ENCODE data around the gene PHKA2.

Gene PHKA2

GRCh38 chrX:18897611-18898010 lies 86.3 kb downstream of the PHKA2 start:
- TF ChIP-seq YY1 (IDR thresholded peaks at IDR 0.05; ENCODE audit: insufficient read depth, insufficient read length) (no peak), SUZ12 (IDR thresholded peaks at IDR 0.05; ENCODE audit: extremely low read depth, insufficient read depth, insufficient read length) (no peak), ZNF274 (IDR thresholded peaks at IDR 0.05; ENCODE audit: low read depth, low read length) (no peak)
- H3K27me3 ChIP-seq (ENCODE audit: insufficient read depth, insufficient read length) = no peaks in the 10 kb centered on the region

GRCh38 chrX:18896680-18897544 lies 87.0 kb downstream of the PHKA2 start:
- no peak overlapping the region for H3K9ac ChIP-seq (ENCODE audit: insufficient read length, low read depth)
- H3K4me1 ChIP-seq (ENCODE audit: insufficient read depth, insufficient read length) = peaks cover 4% of the 10 kb centered on the region
- no peak for DNase-seq (ENCODE audit: low read depth, low spot score)
- no peak overlapping the region for H3K4me3 ChIP-seq (ENCODE audit: insufficient read length, low read depth)
- no peaks in the 10 kb centered on the region for H3K27me3 ChIP-seq (ENCODE audit: insufficient read depth, insufficient read length)
- peaks cover 41% of the 10 kb centered on the region for H3K36me3 ChIP-seq (ENCODE audit: insufficient read depth, insufficient read length, low read length)
- no peaks in the 10 kb centered on the region for H3K9me3 ChIP-seq (ENCODE audit: insufficient read depth, low read length)
- TF ChIP-seq SUZ12 (IDR thresholded peaks at IDR 0.05; ENCODE audit: extremely low read depth, insufficient read depth, insufficient read length) (no peak), YY1 (IDR thresholded peaks at IDR 0.05; ENCODE audit: insufficient read depth, insufficient read length) (no peak), ZNF274 (IDR thresholded peaks at IDR 0.05; ENCODE audit: low read depth, low read length) (no peak)

More at GRCh38 chrX:18897611-18898010, 86.3 kb downstream of the PHKA2 start:
- peaks cover 4% of the 10 kb centered on the region for H3K4me1 ChIP-seq (ENCODE audit: insufficient read depth, insufficient read length)
- DNase-seq (ENCODE audit: low read depth, low spot score) = no peak
- no peaks in the 10 kb centered on the region for H3K9me3 ChIP-seq (ENCODE audit: insufficient read depth, low read length)
- no peak overlapping the region for H3K4me3 ChIP-seq (ENCODE audit: insufficient read length, low read depth)
- H3K9ac ChIP-seq (ENCODE audit: insufficient read length, low read depth) = no peak overlapping the region
- peaks cover 41% of the 10 kb centered on the region for H3K36me3 ChIP-seq (ENCODE audit: insufficient read depth, insufficient read length, low read length)

GRCh38 chrX:18895189-18895951 lies 88.5 kb downstream of the PHKA2 start:
- Histone ChIP-seq H3K36me3 (ENCODE audit: insufficient read depth, insufficient read length, low read length) (peaks cover 38% of the 10 kb centered on the region), H3K9ac (ENCODE audit: insufficient read length, low read depth) (no peak overlapping the region), H3K9me3 (ENCODE audit: insufficient read depth, low read length) (no peaks in the 10 kb centered on the region), H3K4me1 (ENCODE audit: insufficient read depth, insufficient read length) (peaks cover 4% of the 10 kb centered on the region), H3K4me3 (ENCODE audit: insufficient read length, low read depth) (no peak overlapping the region), H3K27me3 (ENCODE audit: insufficient read depth, insufficient read length) (no peaks in the 10 kb centered on the region)
- TF ChIP-seq YY1 (IDR thresholded peaks at IDR 0.05; ENCODE audit: insufficient read depth, insufficient read length) (no peak), ZNF274 (IDR thresholded peaks at IDR 0.05; ENCODE audit: low read depth, low read length) (no peak)
- no peak for DNase-seq (ENCODE audit: low read depth, low spot score)

GRCh38 chrX:18894156-18894555 lies 89.8 kb downstream of the PHKA2 start:
- Histone ChIP-seq H3K9ac (ENCODE audit: insufficient read length, low read depth) (no peak overlapping the region), H3K27me3 (ENCODE audit: insufficient read depth, insufficient read length) (no peaks in the 10 kb centered on the region), H3K4me3 (ENCODE audit: insufficient read length, low read depth) (no peak overlapping the region), H3K36me3 (ENCODE audit: insufficient read depth, insufficient read length, low read length) (peaks cover 37% of the 10 kb centered on the region), H3K9me3 (ENCODE audit: insufficient read depth, low read length) (no peaks in the 10 kb centered on the region), H3K4me1 (ENCODE audit: insufficient read depth, insufficient read length) (peaks cover 4% of the 10 kb centered on the region)
- TF ChIP-seq ZNF274 (IDR thresholded peaks at IDR 0.05; ENCODE audit: low read depth, low read length) = no peak
- no peak for TF ChIP-seq SUZ12 (IDR thresholded peaks at IDR 0.05; ENCODE audit: extremely low read depth, insufficient read depth, insufficient read length)
- TF ChIP-seq YY1 (IDR thresholded peaks at IDR 0.05; ENCODE audit: insufficient read depth, insufficient read length) = no peak
- DNase-seq (ENCODE audit: low read depth, low spot score) = no peak

GRCh38 chrX:18893536-18893935 lies 90.4 kb downstream of the PHKA2 start:
- H3K27me3 ChIP-seq (ENCODE audit: insufficient read depth, insufficient read length) = no peaks in the 10 kb centered on the region
- DNase-seq (ENCODE audit: low read depth, low spot score) = no peak

GRCh38 chrX:18892899-18893298 lies 91.0 kb downstream of the PHKA2 start:
- Histone ChIP-seq H3K4me3 (ENCODE audit: insufficient read length, low read depth) (no peak overlapping the region), H3K4me1 (ENCODE audit: insufficient read depth, insufficient read length) (peaks cover 4% of the 10 kb centered on the region), H3K9ac (ENCODE audit: insufficient read length, low read depth) (no peak overlapping the region), H3K27me3 (ENCODE audit: insufficient read depth, insufficient read length) (no peaks in the 10 kb centered on the region), H3K36me3 (ENCODE audit: insufficient read depth, insufficient read length, low read length) (peaks cover 31% of the 10 kb centered on the region), H3K9me3 (ENCODE audit: insufficient read depth, low read length) (no peaks in the 10 kb centered on the region)
- no peak for DNase-seq (ENCODE audit: low read depth, low spot score)
- no peak for TF ChIP-seq SUZ12 (IDR thresholded peaks at IDR 0.05; ENCODE audit: extremely low read depth, insufficient read depth, insufficient read length)
- no peak for TF ChIP-seq ZNF274 (IDR thresholded peaks at IDR 0.05; ENCODE audit: low read depth, low read length)
- TF ChIP-seq YY1 (IDR thresholded peaks at IDR 0.05; ENCODE audit: insufficient read depth, insufficient read length) = no peak

More at GRCh38 chrX:18893536-18893935, 90.4 kb downstream of the PHKA2 start:
- Histone ChIP-seq H3K36me3 (ENCODE audit: insufficient read depth, insufficient read length, low read length) (peaks cover 31% of the 10 kb centered on the region), H3K9me3 (ENCODE audit: insufficient read depth, low read length) (no peaks in the 10 kb centered on the region), H3K4me1 (ENCODE audit: insufficient read depth, insufficient read length) (peaks cover 4% of the 10 kb centered on the region), H3K4me3 (ENCODE audit: insufficient read length, low read depth) (no peak overlapping the region), H3K9ac (ENCODE audit: insufficient read length, low read depth) (no peak overlapping the region)
- TF ChIP-seq YY1 (IDR thresholded peaks at IDR 0.05; ENCODE audit: insufficient read depth, insufficient read length) = no peak
- no peak for TF ChIP-seq SUZ12 (IDR thresholded peaks at IDR 0.05; ENCODE audit: extremely low read depth, insufficient read depth, insufficient read length)
- TF ChIP-seq ZNF274 (IDR thresholded peaks at IDR 0.05; ENCODE audit: low read depth, low read length) = no peak

- H3K36me3 ChIP-seq (ENCODE audit: insufficient read depth, insufficient read length, low read length) = peaks cover 18% of the 10 kb centered on the region
- H3K9ac ChIP-seq (ENCODE audit: insufficient read length, low read depth) = no peak overlapping the region
- no peak for DNase-seq (ENCODE audit: low read depth, low spot score)
- H3K9me3 ChIP-seq (ENCODE audit: insufficient read depth, low read length) = no peaks in the 10 kb centered on the region
- peaks cover 10% of the 10 kb centered on the region for H3K4me1 ChIP-seq (ENCODE audit: insufficient read depth, insufficient read length)
- H3K4me3 ChIP-seq (ENCODE audit: insufficient read length, low read depth) = no peak overlapping the region
- TF ChIP-seq YY1 (IDR thresholded peaks at IDR 0.05; ENCODE audit: insufficient read depth, insufficient read length) (no peak), ZNF274 (IDR thresholded peaks at IDR 0.05; ENCODE audit: low read depth, low read length) (no peak), SUZ12 (IDR thresholded peaks at IDR 0.05; ENCODE audit: extremely low read depth, insufficient read depth, insufficient read length) (no peak)
- no peaks in the 10 kb centered on the region for H3K27me3 ChIP-seq (ENCODE audit: insufficient read depth, insufficient read length)
Measured at GRCh38 chrX:18891548-18891945, 92.4 kb downstream of the PHKA2 start.
